H1 (cell line): ENCODE data around the gene ICAM2. TPM values are rescaled to one million over a fixed set of nuclear protein-coding genes. Genes with fewer than 3 reads are reported as not detected.

ENCODE experiments used
- CBX5 ChIP-seq: fragments of 300-800, 300-1000 bp; sonication (generic); IDR thresholded peaks from 2 replicates; pipeline ENCODE4 v1.7.1; 2016; ENCODE audit warnings: antibody characterized with exemption, low read length, low read depth
- CEBPB ChIP-seq: IDR thresholded peaks from 2 replicates; pipeline ENCODE4 v1.6.1; 2012; ENCODE audit warnings: low read depth, low read length
- CHD2 ChIP-seq: IDR thresholded peaks from 2 replicates; pipeline ENCODE4 v1.6.1; 2012; ENCODE audit warnings: low read length, improper control_type of control experiment
- CTBP2 ChIP-seq: IDR thresholded peaks from 2 replicates; pipeline ENCODE4 v1.7.0; 2011; ENCODE audit warnings: borderline replicate concordance, mild to moderate bottlenecking, moderate library complexity, mixed read lengths, low read length; ENCODE audit not compliant: insufficient read depth, insufficient read length
- EGR1 ChIP-seq: IDR thresholded peaks from 2 replicates; pipeline ENCODE4 v1.6.1; 2011; ENCODE audit warnings: low read depth, low read length, borderline replicate concordance
- EP300 ChIP-seq, 2 experiments: IDR thresholded peaks; 1 replicate in 1 of 2; 2 replicates in 1 of 2; pipeline ENCODE4 v1.6.1; 2011 to 2012; ENCODE audit warnings: low read depth in 2 of 2, low read length in 2 of 2, mild to moderate bottlenecking in 2 of 2, borderline replicate concordance in 1 of 2, inconsistent platforms in 1 of 2, moderate library complexity in 1 of 2
- HDAC2 ChIP-seq, 2 experiments: fragments of 300-600 bp in 1 of 2; sonication (generic) in 1 of 2; IDR thresholded peaks; 2 replicates each; pipeline ENCODE4 v1.6.1; 2011 to 2012; ENCODE audit warnings: low read depth in 2 of 2, low read length in 2 of 2, mild to moderate bottlenecking in 2 of 2, moderate library complexity in 2 of 2, borderline replicate concordance in 1 of 2, inconsistent platforms in 1 of 2
- JUN ChIP-seq: IDR thresholded peaks from 2 replicates; pipeline ENCODE4 v1.6.1; 2011; ENCODE audit warnings: low read depth, mild to moderate bottlenecking, improper control_type of control experiment, low read length
- KDM1A ChIP-seq: fragments of 200-600, 300-600 bp; sonication (generic); IDR thresholded peaks from 2 replicates; pipeline ENCODE4 v1.7.1; 2016; ENCODE audit warnings: mild to moderate bottlenecking, low read length, borderline replicate concordance
- KDM5A ChIP-seq: fragments of 200-600 bp; IDR thresholded peaks from 2 replicates; pipeline ENCODE4 v1.7.1; 2012; ENCODE audit warnings: mild to moderate bottlenecking, low read length, inconsistent platforms, mixed read lengths
- MAX ChIP-seq: IDR thresholded peaks from 2 replicates; pipeline ENCODE4 v1.6.1; 2012; ENCODE audit warnings: inconsistent platforms
- NRF1 ChIP-seq: IDR thresholded peaks from 2 replicates; pipeline ENCODE4 v1.6.1; 2011; ENCODE audit warnings: mild to moderate bottlenecking, low read depth, low read length, improper control_type of control experiment
- POLR2AphosphoS5 ChIP-seq: IDR thresholded peaks from 2 replicates; pipeline ENCODE4 v1.6.1; 2011; ENCODE audit warnings: low read depth, low read length
- RAD21 ChIP-seq, 2 experiments: IDR thresholded peaks in 1 of 2; conservative IDR thresholded peaks in 1 of 2; 2 replicates each; pipeline ENCODE4 v1.6.1; 2011; ENCODE audit warnings: low read depth in 2 of 2, low read length in 2 of 2, improper control_type of control experiment in 1 of 2, inconsistent platforms in 1 of 2, mild to moderate bottlenecking in 1 of 2, moderate library complexity in 1 of 2
- RNF2 ChIP-seq: fragments of 200-900, 300-1000 bp; sonication (generic); IDR thresholded peaks from 2 replicates; pipeline ENCODE4 v1.7.1; 2016; ENCODE audit warnings: borderline replicate concordance, low read depth, mild to moderate bottlenecking, antibody characterized with exemption, low read length; ENCODE audit not compliant: poor library complexity, severe bottlenecking; ENCODE audit errors: missing control alignments
- SAP30 ChIP-seq: fragments of 300-600 bp; sonication (generic); IDR thresholded peaks from 2 replicates; pipeline ENCODE4 v1.7.1; 2012; ENCODE audit warnings: low read length, moderate library complexity, mild to moderate bottlenecking, inconsistent platforms; ENCODE audit not compliant: insufficient read depth, insufficient replicate concordance
- SIX5 ChIP-seq: IDR thresholded peaks from 2 replicates; pipeline ENCODE4 v1.6.1; 2011; ENCODE audit warnings: mild to moderate bottlenecking, low read depth, low read length
- SRF ChIP-seq: IDR thresholded peaks from 2 replicates; pipeline ENCODE4 v1.6.1; 2011; ENCODE audit warnings: mild to moderate bottlenecking, low read depth, low read length, moderate library complexity
- TCF12 ChIP-seq: IDR thresholded peaks from 2 replicates; pipeline ENCODE4 v1.6.1; 2011; ENCODE audit warnings: low read depth, mild to moderate bottlenecking, low read length
- USF2 ChIP-seq: IDR thresholded peaks from 2 replicates; pipeline ENCODE4 v1.6.1; 2011; ENCODE audit warnings: low read length, improper control_type of control experiment
- YY1 ChIP-seq: IDR thresholded peaks from 2 replicates; pipeline ENCODE4 v1.6.1; 2011; ENCODE audit warnings: low read depth, mild to moderate bottlenecking, low read length
- ZNF274 ChIP-seq: IDR thresholded peaks from 2 replicates; pipeline ENCODE4 v1.7.0; 2012; ENCODE audit warnings: low read length, borderline replicate concordance; ENCODE audit errors: extremely low read depth
- polyA plus RNA-seq, 7 experiments: library from polyadenylated mRNA; depleted of rRNA in 3 of 7; stranded (reverse) in 5 of 7; unstranded in 2 of 7; fragments of >200 nt in 5 of 7; fragments of 200-250 nt in 2 of 7; gene quantifications; 1 replicate in 5 of 7; 2 replicates in 1 of 7; 4 replicates in 1 of 7; pipeline versions ENCODE4 v1.2.1 to v1.2.3, GENCODE V29; 2011 to 2013; ENCODE audit warnings: missing spikeins in 2 of 7, mixed read lengths in 2 of 7
- total RNA-seq: library from RNA; stranded (reverse); fragmentation: NEBNext Ultra II Directional; extraction: Animal tissue kit (Norgen Biotek cat#: 25700); gene quantifications from 2 replicates; pipeline ENCODE4 v1.2.1, GENCODE V29; 2021

The ICAM2 gene
- total and polyA plus RNA-seq, 2 of the 8 experiments (the other 6 are each of a cell fraction or from before 2014, with no cell fraction given): 0.45 to 0.63 TPM

- TF ChIP-seq USF2 (no peak), MAX (0 out of 2 replicates have a peak, but pooled peaks have one; percentile 3), CTBP2 (peak; percentile 62), NRF1 (peak; percentile 81), KDM5A (no peak), SIX5 (no peak), YY1 (peak; percentile 69; the same call in 1 of the 2 replicates), POLR2AphosphoS5 (no peak), TCF12 (no peak), CBX5 (no peak), KDM1A (peak; percentile 72; the same call in 1 of the 2 replicates), HDAC2 (IDR thresholded peaks at IDR 0.05; ENCODE audit: borderline replicate concordance in 1 of 2, low read depth in 2 of 2, low read length in 2 of 2) (peak in 1 of 2 experiments; percentile 72; a peak in 1 of 4 replicates), ZNF274 (no peak), SRF (no peak), CHD2 (0 out of 2 replicates have a peak, but pooled peaks have one; percentile 33), RAD21 (IDR thresholded peaks at IDR 0.05 in 1 of 2, conservative IDR thresholded peaks at IDR 0.05 in 1 of 2; ENCODE audit: low read depth in 2 of 2, low read length in 2 of 2) (no peak), RNF2 (no peak), JUN (no peak), SAP30 (no peak), EGR1 (no peak), EP300 (IDR thresholded peaks at IDR 0.05; ENCODE audit: borderline replicate concordance in 1 of 2, low read depth in 2 of 2, low read length in 2 of 2) (no peak), CEBPB (no peak)
Measured at GRCh38 chr17:63998050-63998720, 22.2 kb downstream of the ICAM2 start, which contains the start of gene PRR29 (continued).
